Calu3 (cell line): ENCODE data around the gene TWIST2. TPM values are rescaled to one million over a fixed set of nuclear protein-coding genes. Genes with fewer than 3 reads are reported as not detected.

Source experiments
- BruUV-seq: library from RNA; stranded (reverse); fragments of 400-500 nt; replicated peaks from 2 replicates; lab custom pipeline; 2021; lab: Mats Ljungman, UMichigan
- CTCF ChIA-PET: fragments of 300-600 bp; sonication (Branson Sonifier 250); formaldehyde crosslinking; loops from one replicate; lab custom pipeline; 2022; ENCODE audit warnings: antibody characterized with exemption; lab: Charles Lee
- DNase-seq: peaks from one replicate; pipeline ENCODE4 v3.0.0; 2022
- H3K27ac Mint-ChIP-seq: one replicate; pipeline ENCODE4 v1.8.0; 2022; ENCODE audit warnings: mixed read lengths; ENCODE audit not compliant: unreplicated experiment
- H3K27me3 Mint-ChIP-seq: one replicate; pipeline ENCODE4 v1.8.0; 2022; ENCODE audit warnings: mixed read lengths; ENCODE audit not compliant: unreplicated experiment
- H3K36me3 Mint-ChIP-seq: one replicate; pipeline ENCODE4 v1.8.0; 2022; ENCODE audit warnings: mild to moderate bottlenecking, moderate library complexity, mixed read lengths; ENCODE audit not compliant: insufficient read depth, unreplicated experiment
- H3K4me1 Mint-ChIP-seq: one replicate; pipeline ENCODE4 v1.8.0; 2022; ENCODE audit warnings: mild to moderate bottlenecking, low read depth, mixed read lengths; ENCODE audit not compliant: unreplicated experiment
- H3K4me3 Mint-ChIP-seq: one replicate; pipeline ENCODE4 v1.8.0; 2022; ENCODE audit warnings: mild to moderate bottlenecking, low read depth, moderate library complexity, mixed read lengths; ENCODE audit not compliant: unreplicated experiment
- H3K9me3 Mint-ChIP-seq: one replicate; pipeline ENCODE4 v1.8.0; 2022; ENCODE audit warnings: low read depth, mixed read lengths; ENCODE audit not compliant: unreplicated experiment
- intact Hi-C: fragments of 100-400 bp; cut with micrococcal nuclease; formaldehyde crosslinking; loops from one replicate; pipeline ENCODE4 v1.10.0; 2022; ENCODE audit not compliant: unreplicated experiment
- total RNA-seq: library from RNA; stranded (reverse); gene quantifications from 2 replicates; pipeline ENCODE4 v1.2.3, GENCODE V29; 2022
- TF ChIP-seq, protein P1 (sequence below): fragments of 200-600 bp; IDR thresholded peaks from one replicate; pipeline ENCODE4 v1.8.0; 2022; ENCODE audit warnings: antibody characterized with exemption; ENCODE audit not compliant: unreplicated experiment

The TWIST2 gene
- total RNA-seq, 1 experiment from 2014 or later, result not detected

DNA sequence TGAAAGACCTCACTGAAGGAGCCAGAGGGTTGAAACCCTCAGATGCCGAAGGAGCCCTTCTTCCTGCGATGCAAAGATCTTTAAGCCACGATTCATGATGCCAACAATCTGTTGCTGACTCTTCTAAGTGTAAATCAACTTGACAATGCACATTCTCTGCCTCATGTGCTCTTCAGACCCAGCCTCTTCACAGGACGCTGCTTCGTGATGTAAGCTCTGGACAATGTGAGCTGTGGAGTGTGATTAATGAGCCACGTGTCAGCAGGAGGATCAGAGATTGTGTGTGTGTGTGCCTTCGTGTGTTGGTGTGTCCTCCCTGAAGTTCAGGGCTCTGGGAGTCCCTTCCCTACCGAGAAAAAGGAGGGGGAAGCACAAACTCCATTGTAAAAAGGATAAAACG is 26.5 kb upstream of the TWIST2 start:
- CTCF ChIA-PET, result no interaction called here

DNA sequence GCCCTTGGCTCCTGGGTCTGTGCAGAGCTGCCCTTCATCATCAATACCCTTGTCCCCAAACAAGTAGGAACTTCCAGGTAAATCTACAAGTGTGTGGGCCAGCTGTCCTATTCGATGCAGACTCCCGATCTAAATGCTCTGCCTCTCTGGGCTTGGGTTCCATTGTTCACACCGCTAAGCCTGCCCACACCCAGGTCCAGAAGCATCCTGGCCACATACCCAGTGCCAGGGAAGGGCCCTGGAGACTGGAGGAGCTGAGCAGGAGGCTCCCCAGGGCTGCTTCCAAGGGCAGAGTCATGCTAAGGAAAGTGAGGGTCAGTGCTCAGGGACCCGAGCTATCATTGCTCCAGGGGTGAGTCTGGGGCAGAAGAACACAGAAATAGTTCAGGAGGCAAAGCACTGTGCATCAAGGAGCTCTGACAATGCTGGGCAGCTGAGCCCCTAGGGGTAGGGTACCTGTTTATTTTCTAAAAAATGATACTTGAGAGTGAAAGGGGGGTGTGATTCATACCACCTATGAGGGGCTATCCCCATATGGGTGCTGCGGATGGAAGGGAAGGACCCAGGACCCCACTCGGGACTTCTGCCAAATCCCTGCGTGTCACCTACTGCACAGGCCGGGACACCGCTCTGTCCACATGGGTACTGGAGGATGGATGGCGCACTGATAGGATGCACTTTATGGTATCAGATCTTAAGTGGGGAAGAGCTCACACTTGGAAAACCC is 25.8 kb upstream of the TWIST2 start:
- BruUV-seq, result no TSS peak
- Mint-ChIP-seq H3K4me3 (no peak overlapping the region), H3K9me3 (peaks cover 6% of the 10 kb centered on the region), H3K27me3 (peaks cover 91% of the 10 kb centered on the region), H3K4me1 (no peaks in the 10 kb centered on the region), H3K27ac (no peak overlapping the region), H3K36me3 (no peaks in the 10 kb centered on the region)
- intact Hi-C loops, result no loop called here
- CTCF ChIA-PET, result no interaction called here
- no peak for DNase-seq
- TF ChIP-seq, protein P1, sequence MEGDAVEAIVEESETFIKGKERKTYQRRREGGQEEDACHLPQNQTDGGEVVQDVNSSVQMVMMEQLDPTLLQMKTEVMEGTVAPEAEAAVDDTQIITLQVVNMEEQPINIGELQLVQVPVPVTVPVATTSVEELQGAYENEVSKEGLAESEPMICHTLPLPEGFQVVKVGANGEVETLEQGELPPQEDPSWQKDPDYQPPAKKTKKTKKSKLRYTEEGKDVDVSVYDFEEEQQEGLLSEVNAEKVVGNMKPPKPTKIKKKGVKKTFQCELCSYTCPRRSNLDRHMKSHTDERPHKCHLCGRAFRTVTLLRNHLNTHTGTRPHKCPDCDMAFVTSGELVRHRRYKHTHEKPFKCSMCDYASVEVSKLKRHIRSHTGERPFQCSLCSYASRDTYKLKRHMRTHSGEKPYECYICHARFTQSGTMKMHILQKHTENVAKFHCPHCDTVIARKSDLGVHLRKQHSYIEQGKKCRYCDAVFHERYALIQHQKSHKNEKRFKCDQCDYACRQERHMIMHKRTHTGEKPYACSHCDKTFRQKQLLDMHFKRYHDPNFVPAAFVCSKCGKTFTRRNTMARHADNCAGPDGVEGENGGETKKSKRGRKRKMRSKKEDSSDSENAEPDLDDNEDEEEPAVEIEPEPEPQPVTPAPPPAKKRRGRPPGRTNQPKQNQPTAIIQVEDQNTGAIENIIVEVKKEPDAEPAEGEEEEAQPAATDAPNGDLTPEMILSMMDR, result no peak

More for the DNA sequence above, 26.5 kb upstream of the TWIST2 start:
- intact Hi-C loops, result no loop called here
- TF ChIP-seq, protein P1, result no peak
- Mint-ChIP-seq H3K27ac (no peak overlapping the region), H3K9me3 (peaks cover 6% of the 10 kb centered on the region), H3K4me3 (no peak overlapping the region), H3K4me1 (no peaks in the 10 kb centered on the region), H3K27me3 (peaks cover 94% of the 10 kb centered on the region), H3K36me3 (no peaks in the 10 kb centered on the region)
- no TSS peak for BruUV-seq
- no peak for DNase-seq

DNA sequence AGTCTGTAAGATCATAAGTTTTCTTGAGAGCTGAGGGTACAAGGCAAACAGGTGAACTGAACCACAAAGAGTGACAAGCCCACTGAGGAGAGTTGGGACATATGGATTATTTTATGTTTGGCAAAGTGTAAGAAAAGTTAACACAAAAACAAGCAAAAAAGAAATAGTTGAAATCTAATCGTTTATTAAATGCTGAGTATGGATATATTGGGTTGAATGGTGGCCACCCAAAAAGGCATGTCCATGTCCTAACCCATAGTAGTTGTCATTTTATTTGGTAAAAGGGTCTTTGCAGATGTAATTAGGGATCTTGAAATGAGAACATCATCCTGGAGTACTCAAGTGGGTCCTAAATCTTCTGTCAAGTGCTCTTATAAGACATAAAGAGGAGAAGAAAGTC is 24.9 kb upstream of the TWIST2 start:
- Mint-ChIP-seq H3K4me3 (no peak overlapping the region), H3K27me3 (peaks cover 91% of the 10 kb centered on the region), H3K36me3 (no peaks in the 10 kb centered on the region), H3K9me3 (peaks cover 6% of the 10 kb centered on the region), H3K27ac (no peak overlapping the region), H3K4me1 (no peaks in the 10 kb centered on the region)
- CTCF ChIA-PET, result no interaction called here
- intact Hi-C loops, result no loop called here
- TF ChIP-seq, protein P1, result no peak
- no TSS peak for BruUV-seq
- no peak for DNase-seq

GRCh38 chr2:238831177-238831576 is 16.7 kb upstream of the TWIST2 start:
- Mint-ChIP-seq H3K4me1 (no peaks in the 10 kb centered on the region), H3K27ac (no peak overlapping the region), H3K27me3 (peaks cover 74% of the 10 kb centered on the region), H3K9me3 (no peaks in the 10 kb centered on the region), H3K36me3 (no peaks in the 10 kb centered on the region), H3K4me3 (no peak overlapping the region)
- DNase-seq, result no peak
- intact Hi-C loops, result no loop called here
- CTCF ChIA-PET, result no interaction called here
- BruUV-seq, result no TSS peak
- TF ChIP-seq, protein P1, result no peak
